ENCODE measurements around the gene UFSP2.

The UFSP2 gene

GRCh38 chr4:185424905-185425646 lies 688 bp downstream of the UFSP2 start:
- DNase-seq = no peak

- DNase-seq = no peak
These were observed 4.2 kb downstream of the UFSP2 start for GRCh38 chr4:185421366-185422124.

- no peak for DNase-seq
These were observed 8.8 kb downstream of the UFSP2 start for GRCh38 chr4:185416955-185417354.

GRCh38 chr4:185412412-185412811 lies 13.4 kb downstream of the UFSP2 start:
- DNase-seq = no peak

GRCh38 chr4:185411849-185412248 lies 13.9 kb downstream of the UFSP2 start:
- DNase-seq = no peak

- no peak for DNase-seq
These were observed 17.3 kb downstream of the UFSP2 start for GRCh38 chr4:185408432-185408831.

- no peak for DNase-seq
These were observed 20.3 kb downstream of the UFSP2 start for GRCh38 chr4:185405296-185405999.

GRCh38 chr4:185404031-185404430 lies 21.7 kb downstream of the UFSP2 start:
- DNase-seq = no peak

GRCh38 chr4:185399466-185399865 lies 26.3 kb downstream of the UFSP2 start:
- DNase-seq = no peak

- no peak for DNase-seq
These were observed 27.1 kb downstream of the UFSP2 start for GRCh38 chr4:185398618-185399017.

- DNase-seq = no peak
These were observed 28.9 kb downstream of the UFSP2 start, which contains the start of gene ANKRD37 for GRCh38 chr4:185396724-185397385. ANKRD37 (plus strand) TSS chr4:185396841; CDS start chr4:185396924, 83 bp downstream.

- peak; percentile 75 for DNase-seq
These were observed 29.6 kb downstream of the UFSP2 start for GRCh38 chr4:185395956-185396723.

GRCh38 chr4:185395238-185395955 lies 30.4 kb downstream of the UFSP2 start, which contains the start of gene LRP2BP:
LRP2BP (minus strand) TSS chr4:185395924; CDS start chr4:185378186, 17,738 bp downstream.
- DNase-seq = peak; percentile 4

GRCh38 chr4:185394568-185395237 lies 31.1 kb downstream of the UFSP2 start:
- no peak for DNase-seq

- DNase-seq = no peak
These were observed 33.6 kb downstream of the UFSP2 start for GRCh38 chr4:185392156-185392555.

- no peak for DNase-seq
These were observed 34.8 kb downstream of the UFSP2 start for GRCh38 chr4:185390941-185391340.

- no peak for DNase-seq
These were observed 37.8 kb downstream of the UFSP2 start for GRCh38 chr4:185387957-185388356.

- no peak for DNase-seq
These were observed 40.8 kb downstream of the UFSP2 start for GRCh38 chr4:185384930-185385331.

GRCh38 chr4:185384061-185384460 lies 41.7 kb downstream of the UFSP2 start:
- no peak for DNase-seq

GRCh38 chr4:185383451-185383850 lies 42.3 kb downstream of the UFSP2 start:
- DNase-seq = no peak

GRCh38 chr4:185382754-185383153 lies 43.0 kb downstream of the UFSP2 start:
- DNase-seq = no peak

All from SIG-M5 (cell line).